Aorta (tissue), 5 donors: ENCODE measurements around the gene ADAM12. TPM values are rescaled to one million over a fixed set of nuclear protein-coding genes. Genes with fewer than 3 reads are reported as not detected.

Experiments used
- ATAC-seq: fragments of 200-7000 bp; cut with Tn5 transposase; one replicate; pipeline ENCODE4 v1.9.1; 2022; ENCODE audit warnings: moderate library complexity; ENCODE audit not compliant: low FRiP score
- DNase-seq, 2 donors: peaks; one replicate each; pipeline ENCODE4 v3.0.0-alpha.2; 2020
- H3K27ac ChIP-seq, 2 donors: one replicate each; pipeline ENCODE4 v1.5.1; 2013; ENCODE audit warnings: low read length in 2 of 2, mild to moderate bottlenecking in 2 of 2, moderate library complexity in 2 of 2, control low read depth in 1 of 2, inconsistent platforms in 1 of 2, low read depth in 1 of 2
- H3K27me3 ChIP-seq, 2 donors: one replicate each; pipeline ENCODE4 v1.6.1; 2013; ENCODE audit warnings: control low read depth in 1 of 2, low read length in 1 of 2, mild to moderate bottlenecking in 1 of 2, moderate library complexity in 1 of 2; ENCODE audit not compliant: insufficient read depth in 2 of 2, control insufficient read depth in 1 of 2
- H3K36me3 ChIP-seq, 2 donors: one replicate each; pipeline ENCODE4 v1.6.1; 2013; ENCODE audit warnings: control low read depth in 1 of 2, low read length in 1 of 2, mild to moderate bottlenecking in 1 of 2; ENCODE audit not compliant: insufficient read depth in 2 of 2, control insufficient read depth in 1 of 2
- H3K4me1 ChIP-seq, 2 donors: one replicate each; pipeline ENCODE4 v1.6.1; 2013; ENCODE audit warnings: low read length in 2 of 2, control low read depth in 1 of 2, mild to moderate bottlenecking in 1 of 2, moderate library complexity in 1 of 2; ENCODE audit not compliant: insufficient read depth in 2 of 2, control insufficient read depth in 1 of 2
- H3K4me3 ChIP-seq, 2 donors: one replicate each; pipeline ENCODE4 v1.5.1; 2013; ENCODE audit warnings: low read length in 2 of 2, control low read depth in 1 of 2, mild to moderate bottlenecking in 1 of 2
- H3K9me3 ChIP-seq: one replicate; pipeline ENCODE4 v1.6.1; 2013; ENCODE audit warnings: mild to moderate bottlenecking, low read length; ENCODE audit not compliant: control insufficient read depth
- whole genome bisulfite sequencing, 2 donors: extraction: QIAGEN DNeasy Blood & Tissue Kit; methylation state at CpG; one replicate each; pipeline ENCODE4 v1.1.7; 2013; 5-methylcytosine and 5-hydroxymethylcytosine counted together
- intact Hi-C, 2 donors: fragments of 100-400 bp; cut with DNase I; formaldehyde crosslinking; loops; one replicate each; pipeline versions ENCODE4 v1.14.2 to v1.15.0; 2022
- polyA plus RNA-seq, 2 donors: library from polyadenylated mRNA; stranded (reverse); fragments of 200-250 nt; gene quantifications; one replicate each; pipeline ENCODE4 v1.2.3, GENCODE V29; 2013
- total RNA-seq, 2 donors: library from RNA; stranded (reverse); fragmentation: NEBNext Ultra II Directional; extraction: Animal tissue kit (Norgen Biotek cat#: 25700); gene quantifications; one replicate each; pipeline ENCODE4 v1.2.1, GENCODE V29; 2021
- donor health status: healthy with polysubstance abuse.
- donor health status: Bipolar disorder and iron deficiency.
- donor health status: DM: no; HTN: no; CAD: no.
- donor health status: DM: no; HTN: no; CAD: no.
- donor health status: DM: yes; HTN: yes; CAD: no.

Gene ADAM12
- total and polyA plus RNA-seq, 4 donors: 0.13 to 9.4 (median 5.5) TPM; not detected in 1

- Histone ChIP-seq H3K4me1 (no peaks in the 10 kb centered on the region), H3K27ac (no peak overlapping the region), H3K9me3 (no peaks in the 10 kb centered on the region), H3K27me3 (no peaks in the 10 kb centered on the region), H3K36me3 (no peaks in the 10 kb centered on the region), H3K4me3 (no peak overlapping the region)
- intact Hi-C loops: no loop called here
- ATAC-seq (no peak), DNase-seq (no peak)
- WGBS, 2 donors: 81 to 88% methylated on average over 1 of the region's 1 CpG
These were observed 302.5 kb downstream of the ADAM12 start for GRCh38 chr10:126085806-126086205.

- DNase-seq (no peak), ATAC-seq (no peak)
- intact Hi-C loops: no loop called here
- Histone ChIP-seq H3K9me3 (no peaks in the 10 kb centered on the region), H3K4me1 (no peaks in the 10 kb centered on the region), H3K27me3 (no peaks in the 10 kb centered on the region), H3K36me3 (no peaks in the 10 kb centered on the region), H3K4me3 (no peak overlapping the region), H3K27ac (no peak overlapping the region)
- WGBS, 2 donors: 92 to 96% methylated on average over 4 of the region's 4 CpGs
These were observed 303.9 kb downstream of the ADAM12 start for GRCh38 chr10:126084369-126084768.

GRCh38 chr10:126083009-126083408, 305.3 kb downstream of the ADAM12 start:
- Histone ChIP-seq H3K27ac (no peak overlapping the region), H3K9me3 (no peaks in the 10 kb centered on the region), H3K27me3 (no peaks in the 10 kb centered on the region), H3K36me3 (no peaks in the 10 kb centered on the region), H3K4me1 (no peaks in the 10 kb centered on the region), H3K4me3 (no peak overlapping the region)
- 96 to 98% methylated on average over 9 of the region's 9 CpGs for WGBS, 2 donors
- DNase-seq (no peak), ATAC-seq (no peak)
- intact Hi-C loops: no loop called here

GRCh38 chr10:126081841-126082466, 306.3 kb downstream of the ADAM12 start:
- DNase-seq (no peak), ATAC-seq (no peak)
- Histone ChIP-seq H3K36me3 (no peaks in the 10 kb centered on the region), H3K27me3 (no peaks in the 10 kb centered on the region), H3K4me1 (no peaks in the 10 kb centered on the region), H3K27ac (no peak overlapping the region), H3K9me3 (no peaks in the 10 kb centered on the region), H3K4me3 (no peak overlapping the region)
- intact Hi-C loops: loop anchor here in 1 of 2 donors (2.0 kb wide), 1 partner anchor 49 kb away; no protein-coding TSS in a partner anchor
- 96% methylated on average over 14 of the region's 14 CpGs for WGBS, 2 donors

GRCh38 chr10:126080879-126081411, 307.3 kb downstream of the ADAM12 start:
- Histone ChIP-seq H3K4me3 (no peak overlapping the region), H3K27ac (no peak overlapping the region), H3K27me3 (no peaks in the 10 kb centered on the region), H3K36me3 (no peaks in the 10 kb centered on the region), H3K4me1 (no peaks in the 10 kb centered on the region), H3K9me3 (no peaks in the 10 kb centered on the region)
- DNase-seq (no peak), ATAC-seq (no peak)
- intact Hi-C loops: loop anchor here in 1 of 2 donors (2.0 kb wide), 1 partner anchor 48 kb away; no protein-coding TSS in a partner anchor
- WGBS, 2 donors: 6 to 11% methylated on average over 12 of the region's 12 CpGs

GRCh38 chr10:126080291-126080825, 307.9 kb downstream of the ADAM12 start:
- Histone ChIP-seq H3K27ac (no peak overlapping the region), H3K9me3 (no peaks in the 10 kb centered on the region), H3K27me3 (no peaks in the 10 kb centered on the region), H3K36me3 (no peaks in the 10 kb centered on the region), H3K4me1 (no peaks in the 10 kb centered on the region), H3K4me3 (no peak overlapping the region)
- ATAC-seq: no peak
- DNase-seq: no peak
- intact Hi-C loops: loop anchor here in 1 of 2 donors (2.0 kb wide), 1 partner anchor 48 kb away; no protein-coding TSS in a partner anchor
- WGBS, 2 donors: 35 to 54% methylated on average over 7 of the region's 7 CpGs

GRCh38 chr10:126075009-126075408, 313.3 kb downstream of the ADAM12 start:
- Histone ChIP-seq H3K4me3 (no peak overlapping the region), H3K9me3 (no peaks in the 10 kb centered on the region), H3K4me1 (no peaks in the 10 kb centered on the region), H3K36me3 (no peaks in the 10 kb centered on the region), H3K27ac (no peak overlapping the region), H3K27me3 (no peaks in the 10 kb centered on the region)
- intact Hi-C loops: no loop called here
- no peak for DNase-seq
- no peak for ATAC-seq
- 94% methylated on average over 6 of the region's 6 CpGs for WGBS, 2 donors

- Histone ChIP-seq H3K36me3 (no peaks in the 10 kb centered on the region), H3K27me3 (no peaks in the 10 kb centered on the region), H3K9me3 (no peaks in the 10 kb centered on the region), H3K27ac (no peak overlapping the region), H3K4me1 (no peaks in the 10 kb centered on the region), H3K4me3 (no peak overlapping the region)
- 85 to 89% methylated on average over 3 of the region's 3 CpGs for WGBS, 2 donors
- DNase-seq (no peak), ATAC-seq (no peak)
- intact Hi-C loops: no loop called here
These were observed 314.0 kb downstream of the ADAM12 start for GRCh38 chr10:126074291-126074690.

- Histone ChIP-seq H3K4me3 (no peak overlapping the region), H3K27me3 (no peaks in the 10 kb centered on the region), H3K4me1 (no peaks in the 10 kb centered on the region), H3K27ac (no peak overlapping the region), H3K36me3 (no peaks in the 10 kb centered on the region), H3K9me3 (no peaks in the 10 kb centered on the region)
- intact Hi-C loops: no loop called here
- WGBS, 2 donors: 77 to 81% methylated on average over 1 of the region's 1 CpG
- DNase-seq (no peak), ATAC-seq (no peak)
These were observed 314.7 kb downstream of the ADAM12 start for GRCh38 chr10:126073606-126074005.
